Prostate gland (tissue), 2 donors: Measurements from ENCODE around the gene ABLIM3.

Experiments used
- CTCF ChIP-seq, 4 experiments: fragments of 200-600 bp in 2 of 4; fragments of 450-650 bp in 2 of 4; sonication (generic) in 2 of 4; IDR thresholded peaks; 1 replicate in 3 of 4; 2 replicates in 1 of 4; pipeline ENCODE4 v1.5.1; 2016 to 2019; ENCODE audit warnings: antibody characterized with exemption in 4 of 4, mild to moderate bottlenecking in 2 of 4, moderate library complexity in 2 of 4
- POLR2AphosphoS5 ChIP-seq: sonication (generic); formaldehyde crosslinking; IDR thresholded peaks from one replicate; pipeline ENCODE4 v1.6.1; 2017; ENCODE audit warnings: antibody characterized with exemption

- TF ChIP-seq POLR2AphosphoS5 (peak; percentile 66), CTCF (IDR thresholded peaks at IDR 0.05) (no peak)
Observed at GRCh38 chr5:149175346-149176105, 34.2 kb downstream of the ABLIM3 start.
